Measurements from ENCODE around the gene RBM23.

GRCh38 chr14:22847661-22848341 lies 71.1 kb downstream of the RBM23 start:
- TF ChIP-seq POLR2A (IDR thresholded peaks at IDR 0.05) = no peak
- no peak for TF ChIP-seq CTCF (IDR thresholded peaks at IDR 0.05)

Measured in uterus (tissue), 2 donors.